HG03135 (cell line): ENCODE measurements around the gene TAT.
A peak's percentile ranks its signal among the peaks of the same experiment; 100 is the strongest.
"Not testable (repeated sequence)": the region's sequence is repeated elsewhere in the genome, so short reads cannot be mapped to it uniquely, and the experiment has no call there.

Experiments
- ATAC-seq: cut with Tn5 transposase; IDR thresholded peaks from one replicate; pipeline ENCODE4 v1.9.1; 2021; ENCODE audit warnings: mild to moderate bottlenecking, moderate library complexity; ENCODE audit not compliant: unreplicated experiment

Gene TAT

DNA sequence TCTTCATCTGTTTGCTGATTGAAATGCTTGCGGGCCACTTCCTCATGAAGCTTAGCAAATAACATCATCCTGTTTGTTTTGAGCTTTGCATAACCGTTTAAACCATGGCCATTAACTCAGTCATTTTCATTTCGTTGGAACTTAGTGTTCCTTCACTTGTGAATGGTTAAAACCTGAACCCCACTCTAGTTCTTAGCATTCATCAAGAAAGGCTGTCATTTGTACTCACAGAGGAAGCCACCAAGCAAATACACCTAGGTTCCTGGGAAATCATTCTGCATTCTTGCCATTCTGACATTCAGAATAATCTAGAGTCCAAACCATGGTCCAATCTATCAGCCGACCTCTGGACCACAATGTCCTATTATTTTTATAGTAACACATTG lies 8.4 kb upstream of the TAT start:
- no peak for ATAC-seq

DNA sequence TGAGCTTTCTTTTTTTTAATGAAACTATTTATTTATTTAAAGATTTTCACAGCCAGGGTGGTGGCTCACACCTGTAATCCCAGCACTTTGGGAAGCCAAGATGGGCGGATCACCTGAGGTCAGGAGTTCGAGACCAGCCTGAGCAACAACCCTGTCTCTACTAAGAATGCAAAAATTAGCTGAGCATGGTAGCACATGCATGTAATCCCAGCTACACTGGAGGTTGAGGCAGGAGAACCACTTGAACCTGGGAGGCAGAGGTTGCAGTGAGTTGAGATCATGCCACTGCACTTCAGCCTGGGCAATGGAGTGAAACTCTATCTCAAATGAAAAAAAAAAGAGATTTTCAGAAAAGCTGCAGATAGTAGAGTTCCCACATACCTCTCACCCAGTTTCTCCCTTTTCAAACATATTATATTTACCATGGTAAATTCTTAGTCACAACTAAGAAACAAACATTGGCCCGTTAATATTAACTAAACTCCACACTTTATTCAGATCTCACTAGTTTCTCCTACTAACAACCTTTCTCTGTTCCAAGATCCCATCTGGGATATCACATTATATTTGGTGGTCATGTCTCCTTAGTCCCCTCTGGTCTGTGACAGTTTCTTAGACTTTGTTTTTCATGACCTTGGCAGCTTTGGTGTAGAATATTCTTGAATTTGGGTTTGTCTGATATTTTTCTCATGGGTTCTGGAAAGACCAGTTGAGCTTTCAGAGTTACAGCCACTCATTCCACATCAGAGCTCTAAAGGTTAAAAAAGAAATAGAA lies 7.8 kb upstream of the TAT start:
- no peak for ATAC-seq

DNA sequence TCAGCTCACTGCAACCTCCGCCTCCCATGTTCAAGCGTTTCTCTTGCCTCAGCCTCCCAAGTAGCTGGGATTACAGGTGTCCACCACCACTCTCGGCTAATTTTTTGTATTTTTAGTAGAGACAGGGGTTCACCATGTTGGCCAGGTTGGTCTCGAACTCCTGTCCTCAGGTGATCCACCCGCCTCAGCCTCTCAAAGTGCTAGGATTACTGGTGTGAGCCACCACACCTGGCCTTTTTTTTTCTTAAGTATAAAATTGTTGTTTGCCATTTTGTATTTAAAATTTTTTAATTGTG lies 5.6 kb upstream of the TAT start:
- not testable (repeated sequence) for ATAC-seq

DNA sequence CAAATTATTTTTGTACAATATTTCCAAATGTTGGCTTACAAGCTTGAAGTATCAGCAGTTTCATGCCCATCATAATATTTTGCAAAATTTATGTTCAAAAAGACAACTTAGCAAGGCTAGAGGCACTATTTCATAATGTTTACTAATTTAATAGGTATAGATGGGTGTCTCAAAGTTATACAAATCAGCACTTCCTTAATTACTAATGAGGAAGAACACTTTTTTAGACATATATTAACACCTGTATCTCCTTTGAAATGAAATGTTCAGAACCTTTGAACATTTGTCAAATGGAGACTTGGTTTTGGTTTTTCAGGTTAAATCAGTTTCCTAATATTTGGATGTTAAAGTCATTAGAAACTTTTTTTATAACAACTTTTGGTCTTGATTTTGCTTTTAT lies 2.2 kb downstream of the TAT start:
- no peak for ATAC-seq

DNA sequence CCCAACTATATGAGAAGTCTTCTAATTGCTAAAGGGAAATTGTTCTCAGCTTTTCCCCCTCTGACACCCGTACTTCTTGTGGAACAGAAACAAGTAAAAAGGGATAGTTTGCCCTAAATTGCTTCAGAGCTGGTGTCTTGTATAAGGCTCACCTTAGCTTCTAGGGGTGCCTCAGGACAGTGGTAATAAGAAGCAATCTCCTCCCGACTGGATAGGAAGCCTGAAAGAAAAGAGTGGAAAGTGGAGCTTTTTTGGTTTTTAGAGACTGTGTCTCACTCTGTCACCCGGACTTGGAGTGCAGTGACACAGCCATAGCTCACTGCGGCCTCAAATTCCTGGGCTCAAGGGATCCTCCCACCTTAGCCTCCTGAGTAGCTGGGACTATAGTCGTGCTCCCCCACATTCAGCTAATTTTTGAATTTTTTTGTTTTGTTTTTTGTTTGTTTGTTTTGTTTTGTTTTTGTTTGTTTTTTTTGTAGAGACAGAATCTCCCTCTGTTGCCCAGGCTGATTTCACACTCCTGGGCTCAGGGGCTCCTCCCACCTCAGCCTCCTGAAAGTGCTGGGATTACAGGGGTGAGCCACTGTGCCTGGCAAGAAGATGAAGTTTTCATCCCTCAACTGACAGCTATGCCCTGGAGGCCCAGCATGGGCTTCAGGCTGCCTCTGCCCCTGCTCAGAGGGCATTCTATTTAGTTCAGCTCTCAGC lies 3.4 kb downstream of the TAT start:
- no peak for ATAC-seq

DNA sequence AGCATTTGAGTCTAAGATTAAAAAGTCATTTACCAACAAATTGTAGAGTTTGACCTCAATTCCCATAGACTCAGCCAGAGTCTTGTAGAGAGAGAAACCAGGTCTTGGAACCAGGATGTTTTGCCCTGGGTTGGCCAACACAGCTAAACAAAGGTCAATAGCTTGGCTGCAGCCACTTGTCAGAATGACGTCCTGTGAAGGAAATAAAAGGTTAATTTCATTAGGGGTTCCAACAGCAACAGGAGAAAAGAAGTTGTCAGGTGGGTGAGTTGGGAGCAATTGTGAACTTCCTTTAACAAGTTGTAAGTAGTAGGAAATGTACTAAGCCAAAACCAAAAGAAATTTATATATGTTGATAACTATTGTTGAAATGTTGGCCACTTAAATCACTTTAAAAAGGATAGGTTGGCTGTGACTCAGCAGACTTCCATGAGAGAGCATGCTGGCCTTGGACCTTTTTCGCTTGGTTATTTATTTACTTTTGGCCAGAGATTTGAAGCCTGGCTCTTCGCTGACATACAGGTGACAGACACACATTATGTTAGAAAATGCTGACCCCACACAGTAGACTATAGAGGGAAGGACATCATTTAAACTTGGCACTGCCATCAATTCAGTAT lies 4.3 kb downstream of the TAT start:
- ATAC-seq = no peak

DNA sequence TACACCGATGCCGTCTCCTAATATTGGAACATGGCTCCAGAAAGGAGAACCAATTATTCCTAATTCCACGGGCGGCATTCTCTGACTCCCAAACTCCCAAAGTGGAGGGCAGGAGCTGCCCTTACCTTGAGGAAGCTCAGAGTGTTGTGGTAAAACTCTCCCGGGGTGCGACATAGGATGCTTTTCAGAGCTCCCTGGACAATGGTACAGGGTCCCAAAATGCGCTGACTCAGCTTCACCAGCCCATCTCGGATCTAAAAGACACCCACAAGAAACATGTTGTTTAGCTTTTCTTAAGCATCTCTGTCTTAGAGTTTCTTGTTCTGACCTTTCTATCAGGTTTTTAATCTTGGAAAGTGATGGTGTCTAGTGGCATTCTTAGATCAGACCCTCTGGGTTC lies 6.7 kb downstream of the TAT start:
- no peak for ATAC-seq

DNA sequence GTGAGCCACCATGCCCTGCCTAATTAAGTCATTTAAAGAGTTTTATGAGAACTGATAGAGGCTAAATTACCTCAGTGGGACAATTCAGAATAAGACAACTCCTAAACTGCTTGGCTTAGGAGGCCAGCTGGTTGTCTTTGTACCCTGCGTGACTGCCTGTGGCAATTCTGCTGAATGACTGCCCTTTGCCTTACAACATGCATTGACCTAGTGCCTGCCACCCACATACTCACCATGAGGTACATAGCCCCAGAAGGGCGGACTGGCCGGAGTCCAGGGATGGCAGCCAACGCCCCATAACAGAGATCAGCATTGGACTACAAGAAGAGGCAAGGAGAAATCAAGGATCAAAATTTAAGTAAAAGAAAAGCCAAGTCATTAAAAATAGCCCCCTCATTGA lies 7.3 kb downstream of the TAT start:
- ATAC-seq = no peak

DNA sequence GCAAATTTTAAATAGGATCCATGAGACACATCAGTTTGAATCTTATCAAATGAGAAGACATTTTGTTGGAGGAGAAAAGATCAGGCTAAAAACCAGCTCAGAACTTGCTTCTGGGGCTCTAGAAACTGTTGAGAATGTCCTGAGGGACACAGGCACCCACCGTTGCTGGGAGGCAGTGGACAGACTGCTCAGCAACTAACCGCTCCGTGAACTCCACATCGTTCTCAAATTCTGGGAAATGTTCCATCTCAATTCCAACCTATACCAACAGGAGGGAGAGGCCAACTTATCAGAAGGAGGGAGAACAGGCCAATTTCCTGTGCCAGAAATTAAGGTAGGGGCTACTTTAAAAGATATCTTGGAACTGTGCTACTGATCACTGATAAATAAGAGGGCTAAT lies 8.3 kb downstream of the TAT start:
- no peak for ATAC-seq

DNA sequence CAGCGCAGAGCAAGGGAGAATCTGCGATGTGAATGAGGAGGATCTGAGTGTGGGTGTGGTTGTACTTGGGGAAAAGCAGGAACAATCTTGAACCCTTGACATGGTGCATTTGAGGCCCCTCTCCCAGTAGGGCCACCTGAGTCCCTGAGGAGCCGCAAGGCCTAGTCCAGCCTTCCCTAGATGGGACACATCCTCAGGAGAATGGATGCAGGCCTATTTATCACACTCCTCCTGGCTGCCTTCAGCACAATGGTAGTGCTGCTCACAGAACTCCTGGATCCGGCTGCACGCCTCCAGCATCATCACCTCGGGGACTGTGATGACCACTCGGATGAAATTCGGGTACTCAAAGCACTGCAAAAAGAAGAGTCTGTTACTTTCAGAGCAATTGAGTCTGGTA lies 9.0 kb downstream of the TAT start:
- ATAC-seq = no peak

DNA sequence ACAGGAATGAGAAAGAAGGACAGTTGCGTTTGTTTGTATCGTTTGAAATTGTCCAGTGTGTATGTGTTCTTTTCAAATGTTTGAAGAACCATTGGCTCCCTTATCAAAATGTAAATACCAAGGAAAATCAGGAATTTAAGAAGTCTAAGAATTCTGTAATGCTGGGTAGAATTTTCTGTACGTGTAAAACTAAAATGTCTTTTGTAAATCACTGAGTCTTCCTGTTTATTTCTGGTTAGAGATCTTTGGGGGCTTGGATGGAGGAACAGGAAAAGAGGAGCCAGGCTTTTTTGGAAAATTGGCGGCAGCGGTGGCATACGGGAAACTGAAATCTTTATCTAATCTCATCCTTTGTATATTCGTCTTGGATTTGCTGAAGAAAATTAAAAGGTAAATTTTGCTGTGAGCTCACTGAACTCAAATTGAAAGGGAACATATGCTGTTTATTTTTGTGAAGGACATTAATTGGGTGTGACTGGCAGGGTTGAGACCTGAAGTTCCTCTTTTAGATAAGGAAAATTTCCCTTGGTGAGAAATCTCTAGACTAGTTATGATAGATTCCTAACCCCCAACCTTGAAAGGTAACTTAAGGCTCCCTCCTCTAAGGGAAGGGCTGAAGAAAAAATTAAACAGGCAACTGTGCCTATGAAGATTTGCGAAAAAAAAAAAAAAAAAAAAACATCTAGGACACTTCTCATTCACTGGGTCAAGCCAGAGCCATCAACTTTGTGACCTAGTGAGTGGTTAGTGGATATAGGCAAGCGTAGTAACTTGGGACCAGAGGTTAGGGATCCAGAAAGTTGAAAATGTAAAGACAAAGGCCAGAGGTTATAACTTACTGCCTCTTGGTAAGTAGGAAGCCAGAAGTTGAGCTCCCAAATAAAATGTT lies 10.8 kb downstream of the TAT start:
- no peak for ATAC-seq

DNA sequence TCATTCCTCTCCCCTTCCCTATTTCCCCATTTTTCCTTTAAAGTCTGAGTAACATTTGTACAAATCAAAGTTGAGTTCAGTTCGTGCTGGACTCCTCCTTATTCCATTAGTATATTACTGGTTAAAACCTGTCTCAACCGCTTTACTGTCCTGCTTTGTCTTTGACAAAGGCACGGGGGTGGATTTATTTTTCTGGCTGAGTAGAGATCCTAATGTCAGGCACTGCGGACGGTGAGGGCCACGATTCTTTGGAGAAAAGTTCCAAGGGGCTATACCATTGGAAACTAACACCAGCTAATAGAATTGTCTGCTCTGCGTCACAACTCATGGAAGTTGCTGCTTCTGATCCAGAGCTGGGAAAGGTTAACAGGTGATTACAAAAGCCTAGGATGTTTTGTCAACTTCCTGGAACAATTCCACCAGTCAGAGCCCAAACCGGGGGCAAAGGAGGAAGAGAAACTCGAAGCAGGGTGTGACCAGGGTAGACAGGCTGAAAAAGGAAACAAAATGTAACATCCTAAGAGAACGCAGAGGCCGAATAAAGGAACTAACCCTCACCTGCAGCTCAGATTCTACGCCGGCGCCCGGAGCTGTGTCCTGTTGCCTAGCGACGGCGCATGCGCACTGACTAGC lies 12.4 kb downstream of the TAT start:
- peak; percentile 88 for ATAC-seq

DNA sequence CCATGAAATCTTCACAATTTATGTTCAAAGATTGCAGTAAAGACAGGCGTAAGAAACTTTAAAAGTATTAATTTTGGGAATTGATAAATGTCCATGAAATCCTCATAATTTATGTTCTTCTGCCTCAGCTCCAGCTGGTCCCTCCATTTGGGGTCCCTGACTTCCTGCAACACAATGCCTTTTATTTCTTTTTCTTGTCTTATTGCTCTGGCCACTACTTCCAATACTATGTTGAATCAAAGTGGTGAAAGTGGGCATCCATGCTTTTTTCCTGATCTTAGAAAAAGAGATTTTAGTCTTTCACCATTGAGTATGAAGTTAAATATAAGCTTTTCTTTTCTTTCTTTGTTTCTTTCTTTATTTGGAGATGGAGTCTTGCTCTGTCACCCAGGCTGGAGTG lies 14.3 kb downstream of the TAT start:
- no peak for ATAC-seq

DNA sequence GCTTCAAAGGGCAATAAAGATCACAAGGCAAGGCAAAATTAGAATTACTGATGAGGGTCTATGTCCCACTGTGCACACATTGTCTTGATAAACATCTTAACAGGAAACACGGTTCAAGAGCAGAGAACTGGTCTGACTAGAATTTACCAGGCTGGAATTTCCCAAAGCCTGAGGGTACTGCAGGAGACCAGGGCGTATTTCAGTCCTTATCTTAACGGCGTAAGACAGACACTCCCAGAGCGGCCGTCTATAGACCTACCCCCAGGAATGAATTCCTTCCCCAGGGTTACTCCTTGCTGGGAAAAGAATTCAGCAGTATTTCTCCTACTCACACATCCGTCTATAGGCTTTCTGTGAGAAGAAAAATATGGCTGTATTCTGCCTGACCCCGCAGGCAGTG lies 15.0 kb downstream of the TAT start:
- ATAC-seq = not testable (repeated sequence)

DNA sequence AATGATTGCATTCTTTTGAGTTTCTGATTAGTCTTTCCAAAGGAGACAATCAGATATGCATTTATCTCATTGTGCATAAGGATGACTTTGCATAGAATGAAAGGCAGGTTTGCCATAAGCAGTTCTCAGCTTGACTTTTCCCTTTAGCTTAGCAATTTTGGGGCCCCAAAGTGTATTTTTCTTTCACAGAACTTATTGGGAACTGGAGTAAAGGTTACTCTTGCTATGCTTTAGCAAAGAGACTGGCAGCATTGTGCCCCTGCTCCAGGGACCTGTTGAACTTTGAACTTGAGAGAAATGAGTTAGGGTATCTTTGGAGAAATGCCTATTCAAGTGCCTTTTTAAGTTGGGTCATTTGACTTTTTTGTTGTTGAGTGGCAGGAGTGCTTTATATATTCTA lies 17.0 kb downstream of the TAT start:
- ATAC-seq = no peak

DNA sequence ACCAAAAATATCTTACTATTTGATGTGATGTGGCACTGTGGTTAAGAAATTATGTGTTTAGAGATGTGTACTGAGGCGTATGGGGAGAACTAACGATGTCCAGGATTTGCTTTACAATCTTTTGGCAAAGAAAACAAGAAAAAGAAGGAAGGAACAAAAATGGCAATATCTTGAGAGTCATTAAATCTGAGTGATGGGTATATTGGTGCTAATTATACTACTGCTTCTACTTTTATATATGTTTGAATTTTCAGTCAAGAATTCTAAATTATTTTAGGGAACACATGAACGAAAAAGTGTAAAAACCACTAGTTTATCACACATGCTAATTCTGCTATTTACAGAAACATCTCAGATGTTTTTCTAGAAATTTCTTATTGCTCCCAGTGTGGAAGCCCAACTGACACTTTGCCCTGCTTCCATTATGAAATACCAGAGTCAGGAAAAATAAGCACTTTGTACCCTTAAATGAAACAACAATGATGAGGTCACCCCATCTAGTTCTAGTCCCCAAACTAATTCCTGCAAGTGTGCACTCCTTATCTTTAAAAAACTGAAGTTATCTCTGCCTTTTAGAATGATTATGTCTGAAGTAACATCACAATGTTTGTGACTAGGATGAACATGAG lies 18.8 kb downstream of the TAT start:
- ATAC-seq = no peak

DNA sequence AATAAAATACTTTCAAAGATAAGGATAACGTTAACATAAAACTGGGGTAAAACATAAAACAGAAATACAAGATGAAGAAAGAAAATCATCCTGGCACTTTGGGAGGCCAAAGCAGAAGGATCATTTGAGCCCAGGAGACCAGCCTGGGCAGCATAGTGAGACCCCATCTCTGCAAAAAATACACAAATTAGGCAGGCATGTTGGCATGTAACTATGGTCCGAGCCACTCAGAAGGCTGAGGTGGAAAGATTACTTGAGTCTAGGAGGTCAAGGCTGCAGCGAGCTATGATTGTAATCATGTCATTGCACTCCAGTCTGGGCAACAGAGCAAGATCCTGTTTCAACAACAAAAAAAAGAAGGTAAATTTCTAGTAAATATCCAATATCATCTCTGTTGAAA lies 19.6 kb downstream of the TAT start:
- ATAC-seq = no peak

DNA sequence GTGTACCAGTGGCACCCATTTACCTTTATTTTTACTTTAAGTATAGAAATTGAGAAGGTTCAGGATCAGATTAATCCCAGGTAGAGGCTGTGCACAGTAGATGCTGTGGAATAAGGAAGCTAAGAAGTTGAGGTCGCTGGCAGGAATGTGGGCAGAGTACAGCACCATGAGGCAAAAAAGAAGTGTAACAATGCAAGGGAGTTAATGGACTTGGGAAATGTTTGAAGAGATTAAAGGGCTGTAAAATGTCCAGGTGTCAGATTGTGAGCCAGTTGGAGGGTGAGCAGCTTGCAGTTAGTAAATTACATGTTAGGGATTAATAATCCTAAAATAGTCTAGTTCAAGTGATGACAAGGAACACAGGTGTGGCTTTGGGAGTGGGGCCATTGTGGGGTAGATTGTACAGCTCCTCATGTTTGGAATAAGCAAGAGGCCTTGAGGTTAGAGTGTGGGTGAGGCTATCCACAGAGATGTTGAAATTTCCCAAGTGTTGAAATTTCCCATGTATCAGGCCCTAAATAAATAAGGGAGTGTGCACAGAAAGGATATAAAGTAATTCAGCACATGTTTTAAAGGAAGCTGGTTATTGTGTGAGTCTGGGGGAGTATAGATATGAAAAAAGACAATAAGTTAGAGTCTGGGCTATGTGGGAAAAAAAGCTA lies 21.5 kb downstream of the TAT start:
- ATAC-seq = no peak

DNA sequence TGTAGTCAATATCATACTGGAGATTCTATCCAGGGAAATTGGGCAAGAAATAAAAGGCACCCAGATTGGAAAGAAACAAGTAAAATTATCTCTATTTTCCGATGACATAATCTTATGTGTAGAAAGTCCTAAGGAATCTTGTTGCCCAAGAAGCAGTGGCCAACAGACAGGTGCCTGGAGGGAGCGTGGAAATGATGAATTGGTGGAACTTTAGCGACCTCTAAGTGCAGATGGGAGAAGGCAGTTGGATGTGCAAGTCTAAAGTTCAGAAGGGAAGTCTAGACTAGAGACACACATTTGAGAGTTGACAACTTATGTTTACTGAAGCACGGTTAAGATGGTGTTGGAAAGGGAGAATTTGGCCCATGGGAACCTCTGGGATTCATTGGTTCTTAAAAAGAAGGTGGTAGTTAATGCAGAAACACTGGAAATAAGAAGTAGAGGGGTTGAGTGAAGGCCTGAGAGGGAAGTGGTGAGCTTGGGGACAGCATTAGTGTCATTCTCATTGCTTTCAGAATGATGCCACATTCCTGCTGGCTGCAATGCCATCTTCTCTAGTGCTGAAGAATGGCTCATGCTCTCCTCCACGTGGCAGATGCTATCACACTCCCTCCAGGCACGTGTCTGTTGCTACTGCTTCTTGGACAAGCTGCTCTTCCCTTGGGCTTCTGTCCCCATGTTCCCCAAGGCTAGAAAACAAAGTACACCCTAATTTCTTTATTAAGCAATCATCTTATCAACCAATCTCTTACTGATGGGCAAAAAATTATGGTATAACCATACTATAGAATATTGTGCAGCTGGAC lies 24.0 kb downstream of the TAT start:
- ATAC-seq = no peak
